HG03571 (cell line): Measurements from ENCODE around the gene SERPINB8.
A peak's percentile ranks its signal among the peaks of the same experiment; 100 is the strongest.

ENCODE experiments used
- ATAC-seq: cut with Tn5 transposase; IDR thresholded peaks from one replicate; pipeline ENCODE4 v1.9.1; 2021; ENCODE audit not compliant: unreplicated experiment

The SERPINB8 gene

DNA sequence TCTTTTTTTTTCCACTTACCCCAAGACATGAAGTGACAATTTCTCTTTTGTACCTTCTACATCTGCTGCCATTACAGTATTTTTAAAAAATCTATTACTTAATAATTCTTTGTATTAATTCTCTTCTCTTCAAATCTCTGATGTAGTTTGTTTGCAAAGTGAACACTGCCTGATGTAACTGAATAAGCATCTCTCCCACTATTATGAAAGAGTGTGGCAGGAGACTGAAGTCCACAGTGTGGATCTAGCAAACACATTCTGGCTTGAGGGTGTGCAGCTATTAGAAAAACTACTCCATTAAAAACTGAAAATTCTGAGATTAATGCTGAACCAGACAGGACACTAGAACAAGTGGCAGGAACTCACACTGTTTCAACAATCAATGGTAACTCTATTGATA is 5.0 kb upstream of the SERPINB8 start:
- ATAC-seq, result no peak

DNA sequence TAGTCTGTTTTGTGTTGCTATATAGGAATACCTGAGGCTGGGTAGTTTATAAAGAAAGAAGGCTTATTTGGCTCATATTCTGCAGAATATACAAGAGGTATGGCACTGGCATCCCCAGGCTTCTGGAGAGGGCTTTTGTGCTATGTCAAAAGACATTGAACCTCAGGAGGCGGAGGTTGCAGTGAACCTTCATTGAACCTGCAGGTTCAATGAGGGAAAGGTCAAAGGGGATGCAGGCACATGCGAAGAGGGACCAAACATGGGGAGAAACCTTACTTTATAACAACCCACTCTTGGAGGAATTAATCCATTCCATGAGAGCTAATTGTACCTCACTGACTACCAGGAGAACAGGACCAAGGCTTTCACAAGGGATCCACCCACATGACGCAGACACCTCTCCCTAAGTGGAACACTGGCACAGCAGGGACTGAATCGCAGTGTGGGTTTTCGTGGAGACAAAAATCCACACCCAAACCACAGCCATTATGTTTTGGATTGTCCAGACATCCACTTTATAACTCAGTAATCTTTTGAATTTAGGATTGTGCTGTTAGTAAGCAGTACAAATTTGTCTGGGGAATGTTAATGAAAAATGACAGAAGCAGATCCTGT is 4.1 kb upstream of the SERPINB8 start:
- no peak for ATAC-seq

DNA sequence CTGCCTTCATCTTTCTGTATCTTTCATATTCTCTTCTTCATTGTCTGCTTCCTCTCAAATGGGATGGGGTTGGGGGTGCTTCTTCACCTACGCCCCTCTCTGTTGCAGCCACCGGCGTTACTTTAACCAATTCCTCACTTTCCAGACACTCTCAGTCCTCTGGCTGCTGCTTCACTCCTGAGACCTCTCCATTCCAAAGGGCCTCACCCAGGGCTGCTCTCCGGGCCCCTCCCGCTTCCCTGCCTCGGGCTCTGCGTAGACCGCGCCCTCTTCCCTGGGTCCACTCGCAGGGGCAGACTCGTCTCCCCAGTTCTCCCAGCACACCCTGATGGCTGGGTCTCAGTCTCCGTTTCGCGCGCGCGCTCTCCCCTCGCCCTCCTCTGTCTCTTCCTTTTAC is 926 bp downstream of the SERPINB8 start:
- ATAC-seq, result peak; percentile 1

DNA sequence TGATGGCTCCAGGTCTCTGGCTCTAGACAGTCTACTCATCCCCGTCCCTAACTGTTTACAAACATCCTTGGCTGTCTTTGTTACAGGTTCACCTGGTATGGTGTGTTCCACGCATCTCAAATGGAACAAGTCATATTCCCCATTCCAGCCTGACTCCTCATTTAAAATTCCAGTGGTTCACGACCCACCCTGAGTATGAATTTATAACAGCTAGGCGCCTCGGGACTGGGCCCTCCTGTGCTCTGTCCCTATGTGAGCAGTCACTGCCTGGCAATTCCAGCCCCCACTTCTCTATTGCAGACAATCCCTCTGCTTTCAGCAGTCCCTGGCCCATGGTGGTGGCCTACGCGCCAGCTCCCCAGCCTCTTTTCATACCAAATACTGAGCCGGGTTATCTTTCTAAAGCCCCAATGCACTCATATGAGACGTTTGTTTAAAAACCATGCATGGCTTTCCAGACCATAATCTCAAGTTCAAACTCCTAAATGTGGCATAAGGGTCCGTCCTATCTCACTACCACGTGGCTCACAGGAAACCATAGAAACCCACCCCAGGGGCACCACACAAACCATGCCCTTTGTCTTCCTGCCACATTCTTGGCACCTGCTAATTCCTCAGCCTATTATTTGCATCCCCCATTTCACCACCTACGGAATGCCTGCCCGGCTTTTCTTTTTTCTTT is 1.6 kb downstream of the SERPINB8 start:
- ATAC-seq, result no peak

GRCh38 chr18:63972002-63972376 is 2.1 kb downstream of the SERPINB8 start:
- ATAC-seq, result no peak

DNA sequence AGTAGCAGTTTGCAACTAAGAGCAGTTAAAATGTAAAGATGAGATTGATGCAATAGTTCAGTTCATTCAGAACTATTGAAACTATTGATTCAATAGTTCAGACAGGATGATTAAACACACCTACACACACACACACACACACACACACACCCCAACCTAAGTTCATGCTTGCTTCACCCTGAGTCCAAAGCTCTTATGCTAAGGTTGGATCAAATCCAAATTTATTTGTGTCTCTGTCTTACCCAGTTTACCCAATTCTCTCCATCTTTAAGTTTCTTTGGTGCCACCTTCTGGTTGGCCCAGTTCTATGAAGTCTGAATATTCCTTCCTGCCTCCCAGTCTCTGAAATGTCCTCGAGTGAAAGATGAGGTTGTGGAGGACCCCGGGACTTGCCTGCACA is 5.1 kb downstream of the SERPINB8 start:
- no peak for ATAC-seq

DNA sequence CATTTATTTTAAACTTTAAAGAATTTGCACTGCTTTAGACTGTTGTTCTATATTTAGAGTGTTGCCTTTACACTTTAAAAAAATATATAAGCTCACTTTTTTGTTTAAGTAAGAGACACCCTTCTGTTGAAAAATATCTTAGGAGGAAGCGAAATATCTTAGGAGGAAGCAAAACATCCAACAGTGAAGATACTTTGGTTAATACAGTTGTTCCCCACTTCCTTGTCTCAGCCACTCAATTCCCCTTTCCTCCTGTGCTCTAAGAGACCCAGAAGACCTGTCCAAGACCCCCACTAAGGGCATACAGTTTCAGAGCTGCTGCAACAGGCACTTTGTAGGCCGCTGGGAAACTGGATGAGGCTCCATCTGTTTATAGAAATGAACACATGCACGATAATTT is 5.7 kb downstream of the SERPINB8 start:
- ATAC-seq, result no peak

DNA sequence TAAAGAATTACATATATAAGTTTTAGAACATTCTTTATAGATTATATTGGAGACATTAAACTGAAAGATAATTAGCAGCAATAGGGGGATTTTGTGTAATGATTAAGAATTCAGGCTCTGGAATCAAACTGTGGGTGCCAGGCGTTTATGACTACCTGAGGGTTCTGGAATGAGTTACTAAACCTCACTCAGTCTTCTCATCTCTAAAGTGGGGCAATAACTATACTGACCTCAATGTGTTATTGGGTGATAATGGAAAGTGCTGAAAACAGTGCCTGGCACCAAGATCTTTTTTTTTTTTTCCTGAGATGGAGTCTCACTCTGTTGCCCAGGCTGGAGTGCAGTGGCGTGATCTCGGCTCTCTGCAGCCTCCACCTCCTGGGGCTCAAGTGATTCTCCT is 7.2 kb downstream of the SERPINB8 start:
- ATAC-seq, result no peak

GRCh38 chr18:63979409-63979920 is 9.6 kb downstream of the SERPINB8 start:
- peak; percentile 68 for ATAC-seq

DNA sequence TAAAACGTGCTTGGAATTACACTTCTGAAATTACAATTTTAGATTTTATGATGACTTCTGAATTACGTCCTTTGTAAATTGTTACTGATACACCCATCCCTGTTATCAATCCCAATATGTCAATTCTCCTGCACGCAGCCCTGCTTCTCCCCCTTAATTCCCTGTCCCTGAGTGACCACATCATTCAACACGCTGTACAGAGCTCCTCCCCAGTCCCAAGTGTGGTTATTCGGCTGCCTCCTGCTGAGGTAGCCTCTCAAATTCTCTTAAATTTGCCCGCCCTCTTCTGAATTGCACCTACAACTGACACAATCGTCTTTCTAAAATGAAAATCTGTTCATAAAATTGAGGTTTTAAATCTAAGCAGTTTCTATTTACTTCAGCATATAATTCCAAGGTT is 10.1 kb downstream of the SERPINB8 start:
- no peak for ATAC-seq

DNA sequence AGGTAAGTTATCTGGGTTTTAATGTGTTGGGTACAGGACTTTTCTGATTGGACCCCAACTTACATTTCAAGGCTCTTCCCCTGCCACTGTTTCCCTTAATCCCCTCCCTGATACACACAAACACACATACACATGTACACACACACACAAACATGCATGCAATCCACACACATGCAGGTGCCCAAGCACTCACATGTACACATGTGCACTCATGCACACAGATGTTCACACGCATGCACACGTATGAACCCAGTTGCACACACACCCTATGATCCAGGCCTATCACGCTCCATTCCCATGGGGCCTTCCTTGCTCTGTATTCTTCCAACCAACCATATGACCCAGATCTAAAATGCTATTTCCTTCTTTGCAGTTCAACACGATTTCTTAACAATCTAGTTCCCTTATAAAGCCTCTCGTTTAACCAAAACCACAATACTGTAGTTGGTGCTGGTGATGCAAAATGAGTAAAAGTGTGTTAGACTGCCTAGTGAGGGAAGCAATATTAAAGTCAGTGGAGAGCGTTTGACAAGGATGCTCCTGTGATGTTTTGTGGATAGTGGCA is 11.1 kb downstream of the SERPINB8 start:
- ATAC-seq, result no peak

DNA sequence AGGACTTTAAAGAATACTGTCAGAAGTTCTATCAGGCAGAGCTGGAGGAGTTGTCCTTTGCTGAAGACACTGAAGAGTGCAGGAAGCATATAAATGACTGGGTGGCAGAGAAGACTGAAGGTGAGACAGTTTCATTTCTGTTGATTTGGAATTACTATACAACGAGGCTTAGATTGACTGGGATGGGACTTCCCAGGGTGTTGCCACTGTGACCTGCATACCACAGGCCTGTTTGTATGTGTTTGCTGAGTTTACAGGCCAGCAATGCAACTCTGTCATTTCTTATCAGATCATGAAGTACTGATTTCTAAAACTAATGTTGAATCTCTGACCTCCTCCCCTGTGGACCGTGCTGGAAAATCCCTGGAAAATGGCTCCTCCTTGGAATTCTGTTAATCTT is 11.8 kb downstream of the SERPINB8 start:
- no peak for ATAC-seq

- no peak for ATAC-seq
These were observed 12.5 kb downstream of the SERPINB8 start for GRCh38 chr18:63982361-63982760.

- no peak for ATAC-seq
These were observed 17.0 kb downstream of the SERPINB8 start for GRCh38 chr18:63986885-63987284.

GRCh38 chr18:63987743-63988142 is 17.9 kb downstream of the SERPINB8 start:
- ATAC-seq, result no peak

DNA sequence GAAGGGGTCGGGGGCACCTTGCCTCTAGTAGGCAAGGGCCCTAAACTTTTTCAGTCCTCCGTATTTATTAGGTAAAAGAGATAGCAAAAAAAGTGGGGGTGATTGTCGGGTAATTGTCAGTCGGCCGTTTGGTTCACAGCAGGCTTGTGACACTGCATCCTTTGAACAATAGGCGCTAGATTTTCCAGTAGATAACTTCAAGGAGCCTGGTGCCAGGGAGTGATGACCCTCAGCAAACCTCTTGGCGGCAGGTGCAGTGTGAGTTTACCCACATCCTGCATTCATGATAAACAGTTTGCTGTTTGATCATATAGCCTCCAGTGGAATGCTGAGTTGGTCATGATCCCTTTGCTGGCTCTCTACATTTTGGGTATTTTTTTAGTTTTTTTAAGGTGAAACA is 22.9 kb downstream of the SERPINB8 start:
- ATAC-seq, result no peak

DNA sequence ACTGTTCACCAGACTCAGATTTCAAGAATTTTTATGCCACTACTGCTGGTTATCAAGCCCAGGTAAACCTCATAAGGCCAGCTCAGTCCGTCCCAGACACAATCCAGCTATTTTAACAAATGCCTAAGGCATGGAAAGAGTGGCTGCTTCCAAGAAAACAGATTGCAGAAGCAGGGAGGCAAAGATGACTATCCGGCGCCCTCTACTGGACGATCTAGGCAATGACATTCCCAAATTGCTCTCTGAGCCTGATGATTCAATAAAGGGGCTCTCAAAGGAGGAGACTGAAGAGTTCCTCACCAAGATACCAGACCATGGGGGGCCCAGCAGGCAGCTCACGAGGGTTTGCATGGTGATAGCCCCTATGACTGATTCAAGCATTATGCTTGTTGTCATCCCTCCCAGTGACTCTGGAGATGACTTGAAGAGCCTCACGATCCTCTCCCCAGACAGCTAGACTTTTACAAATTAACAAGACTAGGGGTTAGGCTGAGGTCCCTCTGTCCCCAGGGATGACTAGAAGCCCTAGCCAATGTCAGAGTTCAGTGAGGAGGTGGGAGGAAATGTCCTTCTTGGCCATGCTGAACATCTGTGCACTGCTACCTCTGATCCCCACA is 25.0 kb downstream of the SERPINB8 start:
- ATAC-seq, result no peak

DNA sequence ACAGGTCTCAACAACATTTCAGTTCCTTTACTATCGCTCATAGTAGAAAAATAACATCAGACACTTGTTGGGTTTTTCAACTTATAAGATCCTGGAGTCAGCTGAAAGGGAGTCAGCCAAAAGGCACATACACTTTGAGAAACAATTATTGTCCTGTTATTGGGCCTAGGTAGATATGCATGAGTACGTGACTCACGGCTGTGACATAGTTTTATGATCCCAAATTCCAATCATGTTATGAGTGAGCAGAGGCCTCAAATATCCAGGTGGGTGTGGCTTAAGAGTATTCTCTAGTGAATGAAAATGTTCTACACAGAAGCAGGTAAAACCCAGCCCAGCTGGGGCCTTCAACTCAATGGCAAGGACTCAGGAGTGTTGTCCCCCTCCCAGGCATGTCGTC is 27.2 kb downstream of the SERPINB8 start:
- no peak for ATAC-seq

DNA sequence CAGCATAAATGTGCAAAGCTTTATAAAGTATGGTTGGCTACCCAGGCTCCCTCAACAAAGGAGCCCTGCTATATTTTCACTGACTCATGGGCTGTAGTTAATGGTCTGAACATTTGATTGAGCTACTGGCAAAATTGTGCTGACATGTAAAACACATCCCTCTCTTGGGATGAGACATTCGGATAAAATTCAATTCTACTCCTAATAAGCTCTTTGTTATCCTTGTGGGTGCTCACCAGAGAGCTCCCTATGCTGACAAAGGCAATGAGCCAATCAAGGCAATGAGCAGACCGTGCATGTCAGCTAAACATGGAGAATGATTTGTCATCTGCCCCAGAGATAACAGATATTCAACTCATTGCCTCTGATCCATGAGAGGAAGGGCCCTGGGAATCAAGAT is 27.7 kb downstream of the SERPINB8 start:
- ATAC-seq, result no peak

GRCh38 chr18:63999871-64000270 is 30.0 kb downstream of the SERPINB8 start:
- ATAC-seq, result no peak

DNA sequence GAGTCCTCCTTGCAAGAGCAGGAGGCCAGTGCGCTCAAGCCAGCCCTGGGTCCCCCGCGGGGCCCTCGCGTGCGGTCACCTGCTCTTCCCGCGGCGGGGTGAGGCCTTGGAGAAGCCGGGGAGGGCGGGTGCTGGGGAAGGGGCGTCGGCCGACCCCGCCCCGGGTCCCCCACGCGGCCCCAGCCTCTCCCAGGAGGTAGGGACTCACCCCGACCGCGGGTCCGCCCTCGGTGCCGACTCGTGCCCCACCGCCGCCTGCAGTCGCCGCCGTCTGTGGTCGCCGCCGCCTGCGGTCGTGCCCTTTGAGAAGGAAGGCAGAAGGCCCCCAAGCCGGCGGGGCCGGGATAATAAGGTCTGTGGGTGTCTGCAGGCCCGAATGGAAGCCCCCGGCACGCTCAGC is 32.7 kb downstream of the SERPINB8 start:
- no peak for ATAC-seq

DNA sequence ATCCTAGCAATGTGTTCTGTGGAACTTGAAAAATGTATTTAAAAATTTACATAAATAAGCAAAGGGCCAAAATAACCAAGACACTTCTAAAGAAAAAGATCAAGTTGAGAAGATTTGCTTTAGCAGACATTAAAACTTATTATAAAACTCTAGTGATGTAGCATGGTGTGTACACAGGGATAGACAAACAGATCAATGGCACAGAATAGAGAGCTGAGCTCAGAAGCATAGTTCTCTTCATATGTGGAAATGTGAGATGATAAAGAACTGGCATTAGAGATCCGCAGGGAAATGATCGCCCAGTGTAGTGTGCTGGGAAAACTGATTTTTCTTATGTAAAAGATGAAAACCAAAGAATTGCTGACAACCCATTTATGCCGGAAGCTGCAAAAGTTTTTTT is 39.4 kb downstream of the SERPINB8 start:
- no peak for ATAC-seq
